ENCODE results near the gene F2RL3.

- no peak for TF ChIP-seq CTCF (IDR thresholded peaks at IDR 0.05; ENCODE audit: low read length)
- TF ChIP-seq EZH2 (IDR thresholded peaks at IDR 0.05; ENCODE audit: borderline replicate concordance, low read length) = no peak
Measured at GRCh38 chr19:16921766-16922591, 33.2 kb downstream of the F2RL3 start.

Data from OCI-LY1 (cell line).